Measurements from ENCODE around the gene NTF4. TPM values are rescaled to one million over a fixed set of nuclear protein-coding genes. Genes with fewer than 3 reads are reported as not detected.

Gene NTF4
- total RNA-seq, 1 experiment from 2014 or later, result 3.9 TPM

DNA sequence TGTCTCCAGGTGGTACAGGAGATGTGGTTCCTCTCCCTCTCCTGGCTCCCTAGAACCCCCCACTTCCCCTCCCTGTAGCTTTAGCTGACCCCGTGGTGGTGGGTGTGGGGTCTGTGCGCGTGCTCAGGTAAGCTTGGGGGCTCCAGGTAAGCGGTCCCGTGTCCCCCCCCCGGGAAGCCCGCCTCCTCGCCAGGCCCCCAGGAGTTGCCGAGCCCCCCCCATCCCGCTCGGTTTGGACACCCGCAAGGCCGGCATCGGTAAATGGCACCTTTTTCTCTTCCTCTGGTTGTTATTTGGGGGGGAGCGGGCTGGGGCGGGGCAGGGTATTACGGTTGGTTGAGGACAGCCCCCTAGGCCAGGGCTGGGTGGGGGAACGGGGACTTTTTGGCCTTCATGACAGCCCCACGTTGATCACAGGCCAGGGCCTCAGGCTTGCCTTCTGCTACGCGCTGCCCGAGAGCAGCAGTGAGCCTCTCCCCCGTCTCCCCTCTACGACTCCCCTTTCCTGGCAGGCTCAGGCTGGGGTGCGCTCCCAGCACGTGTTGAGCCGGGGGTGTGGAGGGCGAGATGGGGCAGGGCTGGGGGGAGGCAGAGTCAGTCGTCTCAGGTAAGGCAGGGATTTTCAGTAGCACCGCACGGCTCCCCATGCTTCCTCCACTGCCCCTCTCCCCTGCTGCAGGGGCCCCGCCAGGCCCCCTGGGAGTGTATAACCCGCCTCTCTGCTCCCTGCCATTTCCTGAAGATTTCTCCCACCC, 38.9 kb upstream of the NTF4 start:
- Mint-ChIP-seq H3K36me3 (peaks cover 58% of the 10 kb centered on the region), H3K27ac (no peak overlapping the region), H3K4me3 (no peak overlapping the region), H3K27me3 (ENCODE audit: low read depth) (no peaks in the 10 kb centered on the region), H3K4me1 (peaks cover 18% of the 10 kb centered on the region), H3K9me3 (no peaks in the 10 kb centered on the region)
- CTCF ChIA-PET, result no interaction called here
- no peak for DNase-seq (ENCODE audit: low spot score)
- TF ChIP-seq TEAD1 (CRISPR knock-in tag; IDR thresholded peaks at IDR 0.05) (no peak), ETV6 (CRISPR knock-in tag; IDR thresholded peaks at IDR 0.05) (no peak), ZNF532 (CRISPR knock-in tag; IDR thresholded peaks at IDR 0.05; ENCODE audit: borderline replicate concordance) (no peak), ZNF219 (CRISPR knock-in tag; IDR thresholded peaks at IDR 0.05; ENCODE audit: borderline replicate concordance) (no peak), IRF1 (CRISPR knock-in tag; IDR thresholded peaks at IDR 0.05) (no peak), CREM (CRISPR knock-in tag; IDR thresholded peaks at IDR 0.05) (no peak), FOXJ3 (CRISPR knock-in tag; IDR thresholded peaks at IDR 0.05; ENCODE audit: borderline replicate concordance) (no peak), ATF3 (CRISPR knock-in tag; conservative IDR thresholded peaks at IDR 0.05) (no peak), ZBTB21 (CRISPR knock-in tag; IDR thresholded peaks at IDR 0.05; ENCODE audit: borderline replicate concordance) (no peak), ATF6 (CRISPR knock-in tag; IDR thresholded peaks at IDR 0.05) (no peak), FOXP4 (CRISPR knock-in tag; IDR thresholded peaks at IDR 0.05) (no peak), ZNF671 (CRISPR knock-in tag; IDR thresholded peaks at IDR 0.05) (no peak), KAT7 (CRISPR knock-in tag; IDR thresholded peaks at IDR 0.05; ENCODE audit: borderline replicate concordance) (no peak), ESRRA (CRISPR knock-in tag; IDR thresholded peaks at IDR 0.05; ENCODE audit: borderline replicate concordance) (no peak), ZNF138 (CRISPR knock-in tag; conservative IDR thresholded peaks at IDR 0.05) (no peak), JUN (CRISPR knock-in tag; IDR thresholded peaks at IDR 0.05) (no peak)
- TF ChIP-seq, protein P1, sequence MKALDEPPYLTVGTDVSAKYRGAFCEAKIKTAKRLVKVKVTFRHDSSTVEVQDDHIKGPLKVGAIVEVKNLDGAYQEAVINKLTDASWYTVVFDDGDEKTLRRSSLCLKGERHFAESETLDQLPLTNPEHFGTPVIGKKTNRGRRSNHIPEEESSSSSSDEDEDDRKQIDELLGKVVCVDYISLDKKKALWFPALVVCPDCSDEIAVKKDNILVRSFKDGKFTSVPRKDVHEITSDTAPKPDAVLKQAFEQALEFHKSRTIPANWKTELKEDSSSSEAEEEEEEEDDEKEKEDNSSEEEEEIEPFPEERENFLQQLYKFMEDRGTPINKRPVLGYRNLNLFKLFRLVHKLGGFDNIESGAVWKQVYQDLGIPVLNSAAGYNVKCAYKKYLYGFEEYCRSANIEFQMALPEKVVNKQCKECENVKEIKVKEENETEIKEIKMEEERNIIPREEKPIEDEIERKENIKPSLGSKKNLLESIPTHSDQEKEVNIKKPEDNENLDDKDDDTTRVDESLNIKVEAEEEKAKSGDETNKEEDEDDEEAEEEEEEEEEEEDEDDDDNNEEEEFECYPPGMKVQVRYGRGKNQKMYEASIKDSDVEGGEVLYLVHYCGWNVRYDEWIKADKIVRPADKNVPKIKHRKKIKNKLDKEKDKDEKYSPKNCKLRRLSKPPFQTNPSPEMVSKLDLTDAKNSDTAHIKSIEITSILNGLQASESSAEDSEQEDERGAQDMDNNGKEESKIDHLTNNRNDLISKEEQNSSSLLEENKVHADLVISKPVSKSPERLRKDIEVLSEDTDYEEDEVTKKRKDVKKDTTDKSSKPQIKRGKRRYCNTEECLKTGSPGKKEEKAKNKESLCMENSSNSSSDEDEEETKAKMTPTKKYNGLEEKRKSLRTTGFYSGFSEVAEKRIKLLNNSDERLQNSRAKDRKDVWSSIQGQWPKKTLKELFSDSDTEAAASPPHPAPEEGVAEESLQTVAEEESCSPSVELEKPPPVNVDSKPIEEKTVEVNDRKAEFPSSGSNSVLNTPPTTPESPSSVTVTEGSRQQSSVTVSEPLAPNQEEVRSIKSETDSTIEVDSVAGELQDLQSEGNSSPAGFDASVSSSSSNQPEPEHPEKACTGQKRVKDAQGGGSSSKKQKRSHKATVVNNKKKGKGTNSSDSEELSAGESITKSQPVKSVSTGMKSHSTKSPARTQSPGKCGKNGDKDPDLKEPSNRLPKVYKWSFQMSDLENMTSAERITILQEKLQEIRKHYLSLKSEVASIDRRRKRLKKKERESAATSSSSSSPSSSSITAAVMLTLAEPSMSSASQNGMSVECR (CRISPR knock-in tag; IDR thresholded peaks at IDR 0.05; ENCODE audit: borderline replicate concordance), result no peak
- TF ChIP-seq, protein P2, sequence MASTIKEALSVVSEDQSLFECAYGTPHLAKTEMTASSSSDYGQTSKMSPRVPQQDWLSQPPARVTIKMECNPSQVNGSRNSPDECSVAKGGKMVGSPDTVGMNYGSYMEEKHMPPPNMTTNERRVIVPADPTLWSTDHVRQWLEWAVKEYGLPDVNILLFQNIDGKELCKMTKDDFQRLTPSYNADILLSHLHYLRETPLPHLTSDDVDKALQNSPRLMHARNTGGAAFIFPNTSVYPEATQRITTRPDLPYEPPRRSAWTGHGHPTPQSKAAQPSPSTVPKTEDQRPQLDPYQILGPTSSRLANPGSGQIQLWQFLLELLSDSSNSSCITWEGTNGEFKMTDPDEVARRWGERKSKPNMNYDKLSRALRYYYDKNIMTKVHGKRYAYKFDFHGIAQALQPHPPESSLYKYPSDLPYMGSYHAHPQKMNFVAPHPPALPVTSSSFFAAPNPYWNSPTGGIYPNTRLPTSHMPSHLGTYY (CRISPR knock-in tag; IDR thresholded peaks at IDR 0.05), result no peak
- TF ChIP-seq, protein P3, sequence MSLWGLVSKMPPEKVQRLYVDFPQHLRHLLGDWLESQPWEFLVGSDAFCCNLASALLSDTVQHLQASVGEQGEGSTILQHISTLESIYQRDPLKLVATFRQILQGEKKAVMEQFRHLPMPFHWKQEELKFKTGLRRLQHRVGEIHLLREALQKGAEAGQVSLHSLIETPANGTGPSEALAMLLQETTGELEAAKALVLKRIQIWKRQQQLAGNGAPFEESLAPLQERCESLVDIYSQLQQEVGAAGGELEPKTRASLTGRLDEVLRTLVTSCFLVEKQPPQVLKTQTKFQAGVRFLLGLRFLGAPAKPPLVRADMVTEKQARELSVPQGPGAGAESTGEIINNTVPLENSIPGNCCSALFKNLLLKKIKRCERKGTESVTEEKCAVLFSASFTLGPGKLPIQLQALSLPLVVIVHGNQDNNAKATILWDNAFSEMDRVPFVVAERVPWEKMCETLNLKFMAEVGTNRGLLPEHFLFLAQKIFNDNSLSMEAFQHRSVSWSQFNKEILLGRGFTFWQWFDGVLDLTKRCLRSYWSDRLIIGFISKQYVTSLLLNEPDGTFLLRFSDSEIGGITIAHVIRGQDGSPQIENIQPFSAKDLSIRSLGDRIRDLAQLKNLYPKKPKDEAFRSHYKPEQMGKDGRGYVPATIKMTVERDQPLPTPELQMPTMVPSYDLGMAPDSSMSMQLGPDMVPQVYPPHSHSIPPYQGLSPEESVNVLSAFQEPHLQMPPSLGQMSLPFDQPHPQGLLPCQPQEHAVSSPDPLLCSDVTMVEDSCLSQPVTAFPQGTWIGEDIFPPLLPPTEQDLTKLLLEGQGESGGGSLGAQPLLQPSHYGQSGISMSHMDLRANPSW (CRISPR knock-in tag; conservative IDR thresholded peaks at IDR 0.05; ENCODE audit: low read depth), result no peak
- POLR2A ChIA-PET, result no interaction called here
- no peak for ATAC-seq
